ENCODE data around the gene GPX3.

DNA sequence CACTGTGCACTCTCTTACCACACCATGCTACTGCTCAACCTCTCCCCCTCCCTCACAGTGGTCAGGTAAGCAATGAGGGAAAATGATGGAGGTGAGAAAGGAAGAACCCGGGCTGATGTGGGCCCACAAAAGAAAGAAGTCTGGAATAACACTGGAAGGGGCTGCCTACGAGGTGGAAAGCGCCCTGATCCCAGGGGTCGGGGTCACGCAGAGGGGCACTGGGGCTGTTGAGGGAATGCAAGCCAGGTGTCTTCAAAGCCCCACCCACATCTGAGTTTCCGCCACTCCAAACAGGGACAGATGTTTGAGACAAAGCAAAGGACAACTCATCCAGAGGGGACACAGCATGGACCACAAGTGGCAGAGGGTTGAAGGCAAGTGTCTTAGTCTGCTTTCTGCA, 56.2 kb downstream of the GPX3 start:
- TF ChIP-seq, protein P1, sequence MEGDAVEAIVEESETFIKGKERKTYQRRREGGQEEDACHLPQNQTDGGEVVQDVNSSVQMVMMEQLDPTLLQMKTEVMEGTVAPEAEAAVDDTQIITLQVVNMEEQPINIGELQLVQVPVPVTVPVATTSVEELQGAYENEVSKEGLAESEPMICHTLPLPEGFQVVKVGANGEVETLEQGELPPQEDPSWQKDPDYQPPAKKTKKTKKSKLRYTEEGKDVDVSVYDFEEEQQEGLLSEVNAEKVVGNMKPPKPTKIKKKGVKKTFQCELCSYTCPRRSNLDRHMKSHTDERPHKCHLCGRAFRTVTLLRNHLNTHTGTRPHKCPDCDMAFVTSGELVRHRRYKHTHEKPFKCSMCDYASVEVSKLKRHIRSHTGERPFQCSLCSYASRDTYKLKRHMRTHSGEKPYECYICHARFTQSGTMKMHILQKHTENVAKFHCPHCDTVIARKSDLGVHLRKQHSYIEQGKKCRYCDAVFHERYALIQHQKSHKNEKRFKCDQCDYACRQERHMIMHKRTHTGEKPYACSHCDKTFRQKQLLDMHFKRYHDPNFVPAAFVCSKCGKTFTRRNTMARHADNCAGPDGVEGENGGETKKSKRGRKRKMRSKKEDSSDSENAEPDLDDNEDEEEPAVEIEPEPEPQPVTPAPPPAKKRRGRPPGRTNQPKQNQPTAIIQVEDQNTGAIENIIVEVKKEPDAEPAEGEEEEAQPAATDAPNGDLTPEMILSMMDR (IDR thresholded peaks at IDR 0.05): no peak
- TF ChIP-seq POLR2A (IDR thresholded peaks at IDR 0.05): no peak
